DOHH2 (cell line): Measurements from ENCODE around the gene SPACA6.

ENCODE experiments used
- H3F3A ChIP-seq: fragments of 200-600 bp; sonication (generic), shearing (Covaris generic); 2 replicates; pipeline ENCODE4 v1.6.0; 2016; ENCODE audit warnings: antibody characterized with exemption, mild to moderate bottlenecking; ENCODE audit not compliant: control insufficient read depth, insufficient read depth
- H3K27ac ChIP-seq: fragments of 200-600 bp; sonication (generic); 2 replicates; pipeline ENCODE4 v1.5.1; 2014; ENCODE audit warnings: low read depth, mild to moderate bottlenecking, low read length, moderate library complexity
- H3K27me3 ChIP-seq: fragments of 200-600 bp; sonication (generic); 2 replicates; pipeline ENCODE4 v1.6.1; 2014; ENCODE audit warnings: mild to moderate bottlenecking, low read length, mixed read lengths; ENCODE audit not compliant: control insufficient read depth
- H3K36me3 ChIP-seq: fragments of 200-600 bp; sonication (generic); 2 replicates; pipeline ENCODE4 v1.6.1; 2014; ENCODE audit warnings: mild to moderate bottlenecking, low read length, moderate library complexity, mixed read lengths; ENCODE audit not compliant: control insufficient read depth
- H3K4me1 ChIP-seq: fragments of 200-600 bp; sonication (generic); 2 replicates; pipeline ENCODE4 v1.6.1; 2014; ENCODE audit warnings: mild to moderate bottlenecking, low read length, mixed read lengths; ENCODE audit not compliant: control insufficient read depth
- H3K4me2 ChIP-seq: fragments of 200-600 bp; sonication (generic); 2 replicates; pipeline ENCODE4 v1.6.0; 2014; ENCODE audit warnings: mild to moderate bottlenecking, low read length, moderate library complexity
- H3K4me3 ChIP-seq: fragments of 200-600 bp; sonication (generic); 2 replicates; pipeline ENCODE4 v1.5.1; 2014; ENCODE audit warnings: mild to moderate bottlenecking, low read length, mixed read lengths
- H3K79me2 ChIP-seq: fragments of 200-600 bp; sonication (generic); 2 replicates; pipeline ENCODE4 v1.6.1; 2014; ENCODE audit warnings: mild to moderate bottlenecking, low read length, mixed read lengths; ENCODE audit not compliant: control insufficient read depth
- H3K9me2 ChIP-seq: fragments of 200-600 bp; sonication (generic); replicated peaks from 2 replicates; pipeline ENCODE4 v1.6.1; 2014; ENCODE audit warnings: mild to moderate bottlenecking, low read length, mixed read lengths; ENCODE audit not compliant: control insufficient read depth
- H3K9me3 ChIP-seq: fragments of 200-600 bp; sonication (generic); 2 replicates; pipeline ENCODE4 v1.6.1; 2014; ENCODE audit warnings: antibody characterized with exemption, low read length, mixed read lengths; ENCODE audit not compliant: control insufficient read depth, insufficient read depth
- H4K20me1 ChIP-seq: fragments of 200-600 bp; sonication (generic); 2 replicates; pipeline ENCODE4 v1.6.0; 2014; ENCODE audit warnings: low read depth, mild to moderate bottlenecking, antibody characterized with exemption, low read length, moderate library complexity; ENCODE audit not compliant: control insufficient read depth, insufficient read depth
- EZH2phosphoT487 ChIP-seq: fragments of 200-600 bp; sonication (generic); IDR thresholded peaks from 2 replicates; pipeline ENCODE4 v1.6.1; 2017; ENCODE audit warnings: borderline replicate concordance, mild to moderate bottlenecking, antibody characterized with exemption, low read length, moderate library complexity, mixed read lengths
- TF ChIP-seq, protein P1 (sequence below): fragments of 200-600 bp; sonication (generic); IDR thresholded peaks from one replicate; pipeline ENCODE4 v1.5.1; 2014; ENCODE audit warnings: antibody characterized with exemption, mild to moderate bottlenecking, low read depth, low read length; ENCODE audit not compliant: poor library complexity, severe bottlenecking

The SPACA6 gene

DNA sequence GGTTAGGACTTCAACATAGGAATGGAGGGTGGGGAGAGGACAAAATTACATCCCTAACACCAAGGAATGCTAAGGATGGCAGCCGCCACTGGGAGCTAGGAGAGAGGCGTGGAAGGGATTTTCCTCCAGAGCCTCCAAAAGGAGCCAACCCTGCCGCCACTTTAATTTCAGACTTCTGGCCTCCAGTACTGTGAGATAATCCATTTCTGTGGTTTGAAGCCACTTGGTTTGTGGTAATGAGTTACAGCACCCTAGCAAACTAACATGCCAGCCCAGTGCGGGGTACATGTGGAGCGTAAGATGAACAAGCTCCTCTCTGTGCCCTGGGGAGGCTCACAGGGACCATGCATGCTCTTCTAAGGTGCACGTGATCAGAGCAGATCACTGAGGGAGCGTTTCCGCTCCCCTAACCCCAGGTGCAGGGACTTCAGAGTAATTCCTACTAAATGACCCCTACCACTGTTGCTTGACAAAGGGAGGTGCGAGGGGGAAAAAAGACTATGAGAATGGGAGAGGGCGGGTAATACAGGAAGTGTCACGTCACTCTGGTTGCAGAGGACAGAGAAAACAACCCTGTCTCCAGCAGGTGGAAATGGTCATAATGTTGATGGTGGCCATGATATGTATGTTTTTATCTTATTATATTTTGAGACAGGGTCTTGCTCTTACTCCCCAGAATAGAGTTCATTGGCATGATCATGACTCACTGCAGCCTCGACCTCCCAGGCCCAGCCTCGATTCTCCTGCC is 46.5 kb downstream of the SPACA6 start:
- Histone ChIP-seq H3K4me1 (no peaks in the 10 kb centered on the region), H3K36me3 (no peaks in the 10 kb centered on the region), H3K4me2 (no peak overlapping the region), H3K9me3 (no peaks in the 10 kb centered on the region), H3K4me3 (no peak overlapping the region), H3F3A (no peaks in the 10 kb centered on the region), H3K27ac (no peak overlapping the region), H3K27me3 (peaks cover 5% of the 10 kb centered on the region), H4K20me1 (no peaks in the 10 kb centered on the region), H3K9me2 (no peaks in the 10 kb centered on the region), H3K79me2 (no peaks in the 10 kb centered on the region)
- TF ChIP-seq EZH2phosphoT487, result no peak
- TF ChIP-seq, protein P1, sequence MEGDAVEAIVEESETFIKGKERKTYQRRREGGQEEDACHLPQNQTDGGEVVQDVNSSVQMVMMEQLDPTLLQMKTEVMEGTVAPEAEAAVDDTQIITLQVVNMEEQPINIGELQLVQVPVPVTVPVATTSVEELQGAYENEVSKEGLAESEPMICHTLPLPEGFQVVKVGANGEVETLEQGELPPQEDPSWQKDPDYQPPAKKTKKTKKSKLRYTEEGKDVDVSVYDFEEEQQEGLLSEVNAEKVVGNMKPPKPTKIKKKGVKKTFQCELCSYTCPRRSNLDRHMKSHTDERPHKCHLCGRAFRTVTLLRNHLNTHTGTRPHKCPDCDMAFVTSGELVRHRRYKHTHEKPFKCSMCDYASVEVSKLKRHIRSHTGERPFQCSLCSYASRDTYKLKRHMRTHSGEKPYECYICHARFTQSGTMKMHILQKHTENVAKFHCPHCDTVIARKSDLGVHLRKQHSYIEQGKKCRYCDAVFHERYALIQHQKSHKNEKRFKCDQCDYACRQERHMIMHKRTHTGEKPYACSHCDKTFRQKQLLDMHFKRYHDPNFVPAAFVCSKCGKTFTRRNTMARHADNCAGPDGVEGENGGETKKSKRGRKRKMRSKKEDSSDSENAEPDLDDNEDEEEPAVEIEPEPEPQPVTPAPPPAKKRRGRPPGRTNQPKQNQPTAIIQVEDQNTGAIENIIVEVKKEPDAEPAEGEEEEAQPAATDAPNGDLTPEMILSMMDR, result no peak

DNA sequence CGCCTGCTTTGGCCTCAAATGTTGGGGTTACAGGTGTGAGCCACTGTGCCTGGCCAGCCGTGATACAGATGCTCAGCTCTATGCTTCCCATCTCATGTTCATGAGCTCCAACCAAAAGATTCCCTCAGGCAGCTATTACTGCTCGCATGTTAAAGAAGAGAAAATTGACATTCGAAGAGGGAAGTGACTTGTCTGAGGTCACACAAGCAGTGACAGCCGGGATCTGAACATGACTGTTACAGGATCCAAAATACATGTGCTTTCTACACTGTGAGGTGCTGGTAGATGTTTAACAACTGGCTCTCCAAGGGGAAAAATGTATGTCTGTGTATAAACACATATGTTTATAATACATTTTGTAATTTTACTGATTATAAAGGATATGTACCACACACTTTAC is 47.2 kb downstream of the SPACA6 start:
- H3K4me3 ChIP-seq, result no peak overlapping the region
- TF ChIP-seq EZH2phosphoT487, result no peak
- TF ChIP-seq, protein P1, result no peak
- no peaks in the 10 kb centered on the region for H3K4me1 ChIP-seq
- H3F3A ChIP-seq, result no peaks in the 10 kb centered on the region
- no peaks in the 10 kb centered on the region for H3K9me3 ChIP-seq
- no peak overlapping the region for H3K4me2 ChIP-seq
- no peaks in the 10 kb centered on the region for H3K79me2 ChIP-seq
- no peaks in the 10 kb centered on the region for H4K20me1 ChIP-seq
- H3K27me3 ChIP-seq, result peaks cover 5% of the 10 kb centered on the region
- H3K27ac ChIP-seq, result no peak overlapping the region
- H3K36me3 ChIP-seq, result no peaks in the 10 kb centered on the region
- no peaks in the 10 kb centered on the region for H3K9me2 ChIP-seq

DNA sequence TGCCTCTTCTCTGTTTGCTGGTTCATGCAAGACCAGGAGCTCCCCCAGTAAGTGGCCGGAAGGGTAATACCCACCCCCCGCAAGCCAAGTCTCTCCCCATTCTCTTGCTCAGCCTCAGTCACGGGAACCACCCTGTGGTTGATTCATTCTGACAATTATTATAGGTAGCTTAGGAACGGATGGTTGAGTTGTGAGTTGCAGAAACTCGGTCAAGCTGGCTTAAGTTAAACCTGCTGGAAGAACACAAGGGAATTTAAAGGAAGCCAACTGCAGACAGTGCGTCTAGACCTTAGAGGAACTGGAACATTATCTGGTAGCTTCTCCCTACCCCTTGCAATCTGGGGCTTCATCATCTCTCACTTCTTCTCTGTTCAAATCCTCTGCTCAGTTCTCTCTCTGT is 49.7 kb downstream of the SPACA6 start:
- no peak overlapping the region for H3K4me2 ChIP-seq
- TF ChIP-seq, protein P1, result no peak
- no peak for TF ChIP-seq EZH2phosphoT487
- no peaks in the 10 kb centered on the region for H3K79me2 ChIP-seq
- H3K27me3 ChIP-seq, result no peaks in the 10 kb centered on the region
- no peaks in the 10 kb centered on the region for H3K9me2 ChIP-seq
- H4K20me1 ChIP-seq, result no peaks in the 10 kb centered on the region
- H3K9me3 ChIP-seq, result no peaks in the 10 kb centered on the region
- no peaks in the 10 kb centered on the region for H3F3A ChIP-seq
- H3K4me1 ChIP-seq, result no peaks in the 10 kb centered on the region
- H3K36me3 ChIP-seq, result no peaks in the 10 kb centered on the region
- H3K4me3 ChIP-seq, result no peak overlapping the region
- H3K27ac ChIP-seq, result no peak overlapping the region
